NB4 (cell line): ENCODE results near the gene KCNT2.
"Not testable (repeated sequence)": the region's sequence is repeated elsewhere in the genome, so short reads cannot be mapped to it uniquely, and the experiment has no call there.

Experiments
- DNase-seq: peaks from one replicate; pipeline ENCODE4 v3.0.0; 2010; ENCODE audit warnings: low read depth
- H3K4me3 ChIP-seq: one replicate; pipeline ENCODE4 v1.5.1; 2011; ENCODE audit warnings: mild to moderate bottlenecking, low read depth, low read length, moderate library complexity
- MYC ChIP-seq: IDR thresholded peaks from 2 replicates; pipeline ENCODE4 v1.6.1; 2011; ENCODE audit warnings: low read depth, low read length
- POLR2A ChIP-seq: IDR thresholded peaks from 2 replicates; pipeline ENCODE4 v1.6.1; 2011; ENCODE audit warnings: mild to moderate bottlenecking; ENCODE audit not compliant: insufficient read length; ENCODE audit errors: extremely low read depth
- TF ChIP-seq, protein P1 (sequence below): IDR thresholded peaks from one replicate; pipeline ENCODE4 v1.5.1; 2012; ENCODE audit warnings: low read depth, low read length
- TF ChIP-seq, protein P2 (sequence below): IDR thresholded peaks from 2 replicates; pipeline ENCODE4 v1.6.1; 2011; ENCODE audit warnings: low read depth, low read length

KCNT2 gene

DNA sequence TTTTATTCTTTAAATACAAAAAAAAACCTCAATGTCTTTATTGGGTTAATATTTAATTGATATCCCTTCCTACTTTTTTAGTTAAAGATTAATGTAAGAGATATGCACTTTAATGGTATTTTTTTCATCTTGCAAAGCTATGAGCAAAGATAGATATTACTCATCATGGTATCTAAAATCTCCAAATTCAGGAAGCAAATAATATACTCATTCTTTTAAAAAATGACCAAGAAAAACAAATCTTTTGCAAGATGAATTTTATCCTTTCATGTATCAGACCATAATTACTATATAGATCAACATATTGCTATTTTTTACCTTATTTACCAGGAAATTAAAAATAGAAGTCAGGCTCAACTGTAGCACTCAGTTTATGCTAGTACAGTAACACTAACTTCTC lies 330.4 kb downstream of the KCNT2 start:
- DNase-seq, result no peak
- TF ChIP-seq, protein P1, sequence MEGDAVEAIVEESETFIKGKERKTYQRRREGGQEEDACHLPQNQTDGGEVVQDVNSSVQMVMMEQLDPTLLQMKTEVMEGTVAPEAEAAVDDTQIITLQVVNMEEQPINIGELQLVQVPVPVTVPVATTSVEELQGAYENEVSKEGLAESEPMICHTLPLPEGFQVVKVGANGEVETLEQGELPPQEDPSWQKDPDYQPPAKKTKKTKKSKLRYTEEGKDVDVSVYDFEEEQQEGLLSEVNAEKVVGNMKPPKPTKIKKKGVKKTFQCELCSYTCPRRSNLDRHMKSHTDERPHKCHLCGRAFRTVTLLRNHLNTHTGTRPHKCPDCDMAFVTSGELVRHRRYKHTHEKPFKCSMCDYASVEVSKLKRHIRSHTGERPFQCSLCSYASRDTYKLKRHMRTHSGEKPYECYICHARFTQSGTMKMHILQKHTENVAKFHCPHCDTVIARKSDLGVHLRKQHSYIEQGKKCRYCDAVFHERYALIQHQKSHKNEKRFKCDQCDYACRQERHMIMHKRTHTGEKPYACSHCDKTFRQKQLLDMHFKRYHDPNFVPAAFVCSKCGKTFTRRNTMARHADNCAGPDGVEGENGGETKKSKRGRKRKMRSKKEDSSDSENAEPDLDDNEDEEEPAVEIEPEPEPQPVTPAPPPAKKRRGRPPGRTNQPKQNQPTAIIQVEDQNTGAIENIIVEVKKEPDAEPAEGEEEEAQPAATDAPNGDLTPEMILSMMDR, result no peak
- TF ChIP-seq MYC (no peak), POLR2A (no peak)
- TF ChIP-seq, protein P2, sequence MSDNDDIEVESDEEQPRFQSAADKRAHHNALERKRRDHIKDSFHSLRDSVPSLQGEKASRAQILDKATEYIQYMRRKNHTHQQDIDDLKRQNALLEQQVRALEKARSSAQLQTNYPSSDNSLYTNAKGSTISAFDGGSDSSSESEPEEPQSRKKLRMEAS, result no peak
- H3K4me3 ChIP-seq, result no peak overlapping the region

DNA sequence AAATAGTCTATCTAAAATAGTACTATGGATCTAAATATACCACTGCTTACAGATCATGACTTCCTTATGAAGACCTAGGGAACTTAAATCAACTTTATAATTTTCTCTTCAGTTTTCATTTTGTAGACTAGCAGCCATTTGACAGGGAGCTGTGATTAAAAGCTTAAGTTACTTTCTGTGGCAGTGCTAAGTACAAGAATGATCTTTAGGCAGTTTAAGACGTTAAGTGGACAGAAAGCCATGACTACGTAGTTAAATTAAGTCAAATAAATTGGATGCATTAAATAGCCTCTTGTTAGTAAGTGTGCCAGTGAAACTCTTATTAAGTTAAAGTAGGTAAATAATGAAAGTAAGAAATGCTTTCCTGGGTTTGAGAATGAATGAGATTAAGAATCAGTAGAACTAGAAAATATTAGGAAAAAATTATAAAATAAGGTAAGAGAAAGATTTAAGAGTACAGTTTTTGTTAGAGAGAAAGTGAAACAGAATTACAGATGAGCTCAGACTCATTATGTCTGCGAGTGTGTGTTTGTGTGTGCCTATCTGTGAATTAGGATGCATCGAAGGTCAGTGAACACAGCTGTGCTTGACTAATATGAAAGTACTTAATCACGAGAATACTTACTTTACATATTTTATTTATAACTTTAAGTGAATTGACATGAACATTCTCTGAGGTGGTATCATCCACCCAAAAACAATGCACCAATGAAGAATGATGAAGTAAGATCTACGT lies 336.9 kb downstream of the KCNT2 start:
- DNase-seq, result no peak
- TF ChIP-seq, protein P1, result no peak
- TF ChIP-seq POLR2A (no peak), MYC (no peak)
- TF ChIP-seq, protein P2, result no peak
- H3K4me3 ChIP-seq, result no peak overlapping the region

DNA sequence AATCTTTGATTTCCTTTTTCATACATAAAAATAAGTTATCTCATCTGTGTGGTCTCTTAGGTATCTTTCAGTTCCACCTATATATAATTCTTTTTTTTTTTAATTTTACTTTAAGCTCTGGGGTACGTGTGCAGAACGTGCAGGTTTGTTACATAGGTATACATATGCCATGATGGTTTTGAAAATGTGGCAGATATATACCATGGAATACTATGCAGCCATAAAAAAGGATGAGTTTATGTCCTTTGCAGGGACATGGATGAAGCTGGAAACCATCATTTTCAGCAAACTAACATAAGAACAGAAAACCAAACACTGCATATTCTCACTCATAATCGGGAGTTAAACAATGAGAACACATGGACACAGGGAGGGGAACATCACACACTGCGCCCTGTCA lies 345.2 kb downstream of the KCNT2 start:
- not testable (repeated sequence) for H3K4me3 ChIP-seq, DNase-seq

DNA sequence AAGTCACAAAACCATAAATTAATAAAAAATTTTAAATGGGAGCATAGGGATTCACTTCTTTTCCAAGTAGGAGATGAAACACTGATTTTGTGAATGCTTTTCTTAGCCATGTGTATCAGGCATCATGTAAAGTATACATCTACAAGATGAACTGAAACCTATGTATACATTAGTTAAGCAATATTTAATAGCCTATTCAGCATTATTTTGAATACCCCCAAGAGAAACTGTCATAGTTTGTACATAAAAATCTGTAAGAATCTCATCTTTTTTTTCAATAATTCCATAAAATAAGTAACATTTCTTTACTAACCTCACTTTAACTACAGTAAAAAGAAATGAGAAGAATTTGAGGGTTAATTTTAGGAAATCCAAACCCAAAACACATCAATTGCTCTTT lies 348.0 kb downstream of the KCNT2 start:
- DNase-seq, result no peak
- no peak for TF ChIP-seq MYC
- no peak overlapping the region for H3K4me3 ChIP-seq

DNA sequence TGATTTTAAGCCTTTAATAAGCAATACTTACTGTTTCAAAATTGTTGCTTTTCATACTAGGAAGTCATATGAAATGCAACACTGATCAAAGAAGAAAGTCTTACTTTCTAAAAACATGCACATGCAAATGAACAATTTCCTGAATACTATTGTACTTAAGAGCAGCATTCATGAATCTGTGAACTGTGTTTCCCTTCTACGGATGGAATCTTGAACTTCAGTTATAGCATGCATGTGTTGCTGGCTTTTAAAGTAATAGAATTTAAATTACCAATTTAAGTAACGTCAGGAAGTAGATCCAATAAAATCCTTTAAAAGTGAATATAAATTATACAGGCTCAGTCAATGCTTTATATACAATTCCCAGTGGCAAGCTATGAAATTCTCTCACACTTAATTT lies 348.9 kb downstream of the KCNT2 start:
- TF ChIP-seq, protein P1, result no peak
- no peak for TF ChIP-seq MYC
- DNase-seq, result no peak
- no peak overlapping the region for H3K4me3 ChIP-seq

DNA sequence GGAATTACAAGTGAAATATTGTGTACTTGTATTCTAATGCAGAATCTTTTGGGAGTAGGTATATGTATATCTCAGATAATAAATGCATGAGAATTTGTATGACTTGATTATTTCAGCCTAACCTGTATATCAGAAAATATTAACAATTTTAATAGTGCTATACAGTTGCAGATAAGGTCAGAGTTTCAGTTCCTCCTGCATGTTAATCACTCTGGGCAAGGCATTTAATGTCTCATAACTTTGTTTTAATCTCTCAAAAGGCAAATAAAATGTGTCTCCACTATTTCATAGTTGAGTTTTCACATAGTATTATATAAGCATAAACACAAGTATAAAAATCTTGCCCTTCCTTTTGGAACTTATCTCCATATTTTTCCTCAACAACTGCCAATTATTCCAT lies 352.5 kb downstream of the KCNT2 start:
- DNase-seq, result no peak
- TF ChIP-seq, protein P2, result no peak
- no peak for TF ChIP-seq MYC
- no peak for TF ChIP-seq POLR2A
- TF ChIP-seq, protein P1, result no peak
- H3K4me3 ChIP-seq, result no peak overlapping the region

DNA sequence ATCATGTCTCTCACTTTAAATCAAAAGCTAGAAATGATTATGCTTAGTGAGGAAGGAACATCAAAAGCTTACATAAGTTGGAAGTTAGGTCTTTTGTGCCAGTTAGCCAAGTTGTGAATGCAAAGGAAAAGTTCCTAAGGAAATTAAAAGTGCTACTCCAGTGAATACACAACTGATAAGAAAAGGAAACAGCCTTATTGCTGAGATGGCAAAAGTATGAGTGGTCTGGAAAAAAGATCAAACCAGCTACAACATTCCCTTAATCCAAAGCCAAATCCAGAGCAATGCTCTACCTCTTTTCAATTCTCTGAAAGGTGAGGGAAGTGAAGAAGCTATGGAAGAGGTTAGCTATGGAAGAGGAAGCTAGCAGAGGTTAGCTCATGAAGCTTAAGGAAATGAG lies 378.7 kb downstream of the KCNT2 start:
- DNase-seq, result no peak
- no peak overlapping the region for H3K4me3 ChIP-seq
- TF ChIP-seq, protein P1, result no peak
- TF ChIP-seq, protein P2, result no peak
- no peak for TF ChIP-seq POLR2A
- no peak for TF ChIP-seq MYC
